HG02678 (cell line): ENCODE measurements around the gene SMPD2.
"Not testable (repeated sequence)": the region's sequence is repeated elsewhere in the genome, so short reads cannot be mapped to it uniquely, and the experiment has no call there.

Experiments used
- ATAC-seq: cut with Tn5 transposase; IDR thresholded peaks from one replicate; pipeline ENCODE4 v1.9.1; 2021; ENCODE audit warnings: mild to moderate bottlenecking, moderate library complexity; ENCODE audit not compliant: unreplicated experiment

The SMPD2 gene

DNA sequence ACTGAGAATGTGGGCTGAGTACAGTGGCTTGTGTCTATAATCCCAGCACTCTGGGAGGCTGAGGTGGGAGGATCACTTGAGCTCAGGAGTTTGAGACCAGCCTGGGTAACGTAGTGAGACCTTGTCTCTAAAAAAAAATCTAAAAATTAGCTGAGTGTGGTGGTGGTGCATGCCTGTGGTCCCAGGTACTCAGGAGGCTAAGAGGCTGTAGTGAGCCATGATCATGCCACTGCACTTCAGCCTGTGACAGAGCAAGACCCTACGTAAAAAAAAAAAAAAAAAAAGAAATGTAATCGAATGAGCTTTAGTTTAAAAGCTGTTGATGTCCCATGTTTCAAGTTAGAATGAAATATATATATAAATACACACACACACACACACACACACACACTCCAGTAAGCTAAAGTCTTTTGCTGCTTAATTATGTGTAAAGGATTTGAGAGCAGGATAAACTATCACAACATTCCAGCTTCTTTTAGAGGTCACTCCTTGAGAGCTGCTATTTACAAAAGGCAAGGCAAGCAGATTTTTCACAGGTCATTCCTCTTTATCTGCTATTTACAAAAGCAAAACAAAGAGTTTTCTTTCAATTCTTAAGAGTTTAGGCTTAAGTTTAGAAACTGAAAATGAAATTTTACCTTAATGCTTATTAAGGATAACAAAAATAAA, 19.8 kb downstream of the SMPD2 start:
- no peak for ATAC-seq

DNA sequence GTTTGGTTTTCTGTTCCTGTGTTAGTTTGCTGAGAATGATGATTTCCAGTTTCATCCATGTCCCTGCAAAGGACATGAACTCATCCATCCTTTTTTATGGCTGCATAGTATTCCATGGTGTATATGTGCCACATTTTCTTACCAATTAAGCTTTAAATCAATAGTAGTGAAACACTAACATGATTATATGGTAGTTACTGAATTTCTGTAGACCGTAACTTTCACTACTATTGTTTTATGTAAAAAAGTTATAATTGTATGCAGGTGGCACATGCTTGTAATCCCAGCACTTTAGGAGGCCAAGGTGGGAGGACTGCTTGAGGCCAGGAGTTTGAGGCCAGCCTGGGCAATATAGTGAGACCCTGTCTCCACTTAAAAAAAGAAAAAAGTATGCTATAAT, 20.7 kb downstream of the SMPD2 start:
- not testable (repeated sequence) for ATAC-seq

DNA sequence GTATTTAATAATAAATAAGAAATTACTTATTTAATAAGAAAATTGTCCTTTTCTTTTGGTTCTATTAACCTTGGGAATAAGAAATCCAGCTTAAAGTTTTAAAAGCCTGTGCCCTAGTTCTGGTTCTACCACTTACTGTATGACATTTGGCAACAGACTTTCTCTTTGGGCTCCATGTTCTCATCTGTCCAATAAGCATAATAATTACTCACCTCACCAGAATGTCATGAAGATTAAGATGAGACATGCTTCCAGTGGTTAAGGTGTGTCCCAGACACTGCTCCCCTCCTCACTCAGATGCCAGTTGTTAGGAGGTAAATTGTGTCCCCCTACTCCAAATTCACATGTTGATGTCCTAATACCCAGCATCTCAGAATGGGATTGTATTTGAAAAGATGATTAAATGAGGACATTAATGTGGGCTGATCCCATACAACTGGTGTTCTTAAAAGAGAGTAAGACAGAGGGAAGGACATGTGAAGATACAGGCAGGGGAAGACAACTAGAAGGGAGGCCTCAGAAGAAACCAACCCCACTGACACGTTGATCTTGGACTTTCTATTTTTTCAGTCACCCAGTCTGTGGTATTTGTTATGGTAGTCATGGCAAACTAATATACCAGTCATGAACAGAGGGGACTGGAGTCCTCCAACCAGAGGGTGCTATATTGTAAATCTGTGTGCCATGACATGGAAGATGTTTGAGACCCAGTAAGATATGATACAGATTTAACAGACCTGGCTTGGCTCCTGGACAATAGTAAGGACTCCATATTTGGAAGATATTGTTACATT, 21.4 kb downstream of the SMPD2 start:
- ATAC-seq: no peak

DNA sequence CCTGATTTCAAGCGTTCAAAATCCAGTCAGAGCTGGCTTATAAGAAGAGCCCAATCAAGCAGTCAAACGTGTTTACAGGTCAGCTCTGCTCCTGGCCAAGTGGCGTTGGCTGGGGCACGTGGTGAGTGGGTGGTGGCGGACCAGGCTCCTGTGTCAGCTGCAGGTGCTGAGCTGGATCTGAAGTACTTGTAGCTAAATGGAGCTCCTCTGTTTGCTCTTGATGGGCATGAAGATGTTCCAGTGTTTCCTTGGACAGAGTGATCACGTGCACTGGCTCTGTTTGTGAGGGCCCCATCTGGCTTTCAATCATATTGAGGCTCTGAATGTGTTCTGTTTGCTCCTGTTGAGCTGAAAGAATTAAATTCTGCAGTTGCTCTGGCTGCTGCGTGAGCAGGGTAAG, 25.2 kb downstream of the SMPD2 start:
- ATAC-seq: no peak

DNA sequence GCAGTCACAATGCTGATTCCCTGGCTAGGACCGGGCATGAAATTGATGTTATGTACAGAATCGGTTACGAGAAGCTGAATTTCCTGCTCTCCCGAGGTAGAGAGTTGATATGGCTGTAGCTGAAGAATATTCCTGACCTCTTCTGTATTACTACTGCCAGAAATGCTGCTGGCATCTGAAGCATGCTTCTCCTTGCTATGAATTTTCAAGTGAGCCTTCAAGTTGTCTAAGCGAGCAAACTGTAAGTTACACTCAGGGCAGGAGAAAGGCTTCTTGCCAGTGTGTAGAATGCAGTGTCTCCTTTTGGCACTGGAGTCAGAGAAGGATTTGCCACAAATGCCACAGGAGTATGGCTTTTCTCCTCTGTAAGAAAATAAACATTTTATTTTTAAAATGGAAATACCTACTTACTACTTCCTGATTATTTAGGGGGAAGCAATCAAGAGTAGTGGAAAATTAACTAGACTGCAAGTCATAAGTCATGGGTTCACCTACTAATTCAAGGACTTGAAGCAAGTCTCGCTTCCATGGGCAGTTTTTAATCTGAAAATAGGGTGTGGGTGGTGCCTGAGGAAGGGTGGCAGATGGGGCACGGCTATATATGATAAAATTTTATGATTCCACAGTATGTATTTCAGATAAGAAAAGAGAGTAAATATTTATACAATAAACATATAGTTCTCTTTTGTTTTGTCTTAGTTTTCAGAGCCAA, 25.8 kb downstream of the SMPD2 start:
- no peak for ATAC-seq

DNA sequence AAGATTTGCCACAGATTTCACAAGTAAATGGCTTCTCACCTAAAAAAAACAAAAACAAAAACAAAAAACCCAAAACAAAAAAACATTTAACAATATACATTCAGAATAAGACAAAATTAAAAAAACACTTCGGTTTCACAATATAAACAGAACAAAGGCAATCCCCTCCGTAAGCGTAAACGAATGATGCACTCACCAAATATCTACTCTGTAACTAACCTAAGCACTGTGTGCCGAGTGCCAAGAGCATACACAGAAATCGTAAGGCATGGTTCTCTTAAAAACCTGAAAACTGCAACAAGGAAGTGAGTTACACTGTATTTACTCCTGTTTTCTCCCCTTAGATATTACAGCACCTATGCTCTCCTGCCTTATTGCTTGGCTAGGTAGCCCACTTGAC, 27.2 kb downstream of the SMPD2 start:
- no peak for ATAC-seq

DNA sequence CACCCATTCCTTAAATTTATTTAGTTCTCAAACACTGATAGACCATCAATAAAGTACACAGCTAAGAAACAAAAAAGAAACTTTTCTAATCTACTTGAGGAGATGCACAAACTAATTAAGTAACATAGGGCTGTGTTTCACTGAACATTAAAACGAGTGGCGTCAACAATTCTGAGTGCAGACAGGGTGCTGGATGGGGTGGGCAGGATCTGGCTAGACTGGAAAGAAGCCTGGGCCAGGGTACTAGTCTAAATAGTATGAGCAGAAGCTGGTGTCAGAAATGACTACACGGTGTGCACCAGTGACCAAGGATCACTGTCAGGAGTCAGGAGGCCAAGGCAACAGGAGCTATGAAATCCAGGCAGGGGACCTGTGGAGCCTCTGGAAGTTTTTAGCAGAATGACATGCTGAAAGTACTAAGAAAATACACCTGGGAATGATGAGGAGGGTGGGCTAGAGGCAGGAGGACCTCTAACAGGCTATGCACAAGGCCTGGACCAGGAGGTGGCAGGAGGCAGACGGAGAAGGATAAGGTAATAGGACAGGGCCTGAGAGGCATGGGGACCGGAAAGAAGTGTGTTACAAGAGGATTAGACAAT, 29.2 kb downstream of the SMPD2 start:
- ATAC-seq: no peak

DNA sequence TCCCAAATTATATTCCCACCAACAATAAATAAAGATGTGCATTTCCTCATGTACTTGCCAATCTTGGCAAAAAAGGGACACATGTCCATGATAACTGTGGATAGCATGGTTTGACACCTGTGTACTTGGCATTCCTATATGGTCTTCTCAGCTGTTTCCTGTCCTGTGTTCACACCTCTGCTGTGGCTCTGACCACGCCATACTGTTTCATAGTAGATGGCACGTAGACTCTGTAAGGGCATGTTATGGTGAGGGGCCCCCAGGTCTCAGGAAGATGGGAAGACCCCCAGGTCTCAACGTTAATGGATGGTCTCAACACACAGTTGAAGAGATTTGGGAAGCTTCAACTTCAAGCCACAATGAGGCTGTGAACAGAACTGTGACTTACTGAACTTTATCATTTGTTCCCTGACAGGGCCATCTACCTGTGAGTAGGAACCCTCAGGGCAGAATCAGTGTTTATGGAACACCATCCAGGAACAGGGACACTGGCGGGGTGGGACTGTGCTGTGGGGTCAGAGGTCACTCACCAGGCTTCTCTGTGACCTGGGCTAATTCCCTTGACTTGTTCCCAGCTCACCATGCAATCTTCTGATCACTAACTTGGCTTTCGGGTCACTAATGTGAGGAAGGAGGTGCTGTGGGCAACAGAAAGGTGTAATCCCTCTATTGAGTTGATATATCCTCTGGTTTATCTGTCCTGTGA, 30.7 kb downstream of the SMPD2 start:
- ATAC-seq: no peak

DNA sequence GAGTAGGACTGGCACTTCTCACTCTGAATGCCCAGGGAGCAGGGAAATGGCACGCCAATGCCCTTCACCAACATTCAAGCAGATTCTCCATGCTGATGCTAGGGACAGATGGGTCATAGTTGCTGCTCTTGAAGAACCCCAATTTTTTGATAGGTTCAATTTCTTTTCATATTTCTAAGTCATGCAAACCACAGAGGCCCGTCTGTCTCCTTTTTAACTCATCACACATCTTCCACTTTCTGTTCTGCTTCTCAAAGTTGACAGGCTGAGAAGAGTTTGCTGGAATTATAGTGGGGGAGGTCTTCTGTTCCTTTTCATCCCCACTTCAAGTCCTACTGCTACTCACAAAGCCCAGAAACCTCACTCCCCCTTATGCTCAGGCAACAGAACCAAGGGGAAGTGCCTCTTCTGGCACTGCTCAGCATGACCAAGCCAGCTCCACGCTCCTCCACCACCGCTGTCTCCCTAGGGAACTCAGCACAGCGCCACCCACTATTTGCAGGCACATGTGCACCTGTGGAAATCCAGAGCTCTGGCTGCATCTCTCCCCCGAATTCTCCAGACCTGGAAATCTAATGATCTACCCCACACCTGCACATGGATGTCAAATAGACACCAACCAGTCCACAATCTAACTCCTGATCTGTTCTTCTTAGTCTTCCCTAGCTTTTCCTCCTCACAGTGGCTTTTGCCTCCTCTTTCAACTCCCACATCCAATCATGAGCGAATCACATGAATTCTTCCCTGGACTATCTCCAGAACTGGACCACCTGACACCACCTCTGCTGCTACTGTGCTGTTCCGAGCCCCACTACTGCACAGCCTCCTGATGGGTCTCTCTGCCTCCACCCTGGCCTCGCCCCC, 31.8 kb downstream of the SMPD2 start:
- ATAC-seq: peak; percentile 63

DNA sequence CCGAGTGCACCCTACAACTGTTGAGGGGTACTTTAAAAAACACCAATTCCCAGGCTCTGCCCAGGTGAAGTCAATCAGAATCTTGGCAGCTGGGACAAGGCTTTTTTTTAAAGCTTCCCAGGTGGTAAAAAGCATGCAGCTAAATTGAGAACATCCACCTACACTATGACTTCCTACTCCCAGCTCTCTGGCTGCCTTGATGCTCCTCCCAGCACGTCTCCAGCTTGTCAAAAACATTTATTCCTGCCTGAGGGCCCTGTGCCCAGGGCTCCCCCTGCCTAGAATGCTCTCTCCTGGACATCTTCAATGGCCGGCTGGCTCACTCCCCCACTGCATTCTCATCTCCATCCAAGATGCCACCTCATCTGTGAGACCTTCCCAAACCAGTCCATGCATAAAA, 32.6 kb downstream of the SMPD2 start:
- ATAC-seq: no peak

DNA sequence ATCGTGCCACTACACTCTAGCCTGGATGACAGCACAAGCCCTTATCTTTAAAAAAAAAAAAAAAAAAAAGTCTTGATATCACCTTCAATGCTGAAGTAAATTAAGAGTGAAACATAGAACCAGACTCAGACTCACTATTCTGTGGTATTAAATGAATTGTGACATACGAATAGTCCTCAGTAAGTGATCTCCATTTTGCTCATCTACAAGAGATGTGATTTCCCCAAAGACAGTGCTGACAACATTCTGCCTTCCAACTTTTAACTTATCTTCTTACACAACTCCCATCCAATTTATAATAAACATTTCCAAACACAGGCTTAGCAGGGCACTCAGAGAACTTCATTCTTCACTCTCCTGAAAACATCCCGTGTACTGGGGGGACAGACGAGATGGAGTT, 34.5 kb downstream of the SMPD2 start:
- no peak for ATAC-seq

DNA sequence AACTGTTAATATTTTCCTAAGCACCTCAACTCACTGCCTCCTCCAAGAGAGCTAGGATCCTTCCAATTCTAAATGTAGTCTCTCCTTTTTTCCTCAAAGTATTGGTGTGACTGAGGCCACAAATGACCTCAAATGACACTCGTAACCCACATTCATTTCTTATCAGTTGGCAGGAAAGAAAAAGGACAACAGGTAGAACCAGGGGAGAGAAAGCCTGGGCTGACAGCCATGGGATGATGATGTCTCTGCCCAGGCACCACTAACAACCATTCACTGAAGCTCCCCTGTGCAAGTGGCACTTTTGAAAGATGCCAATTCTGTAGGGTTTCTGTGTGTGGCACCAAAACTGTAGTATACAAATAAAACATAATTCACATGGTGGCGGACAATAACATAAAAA, 35.1 kb downstream of the SMPD2 start:
- no peak for ATAC-seq

DNA sequence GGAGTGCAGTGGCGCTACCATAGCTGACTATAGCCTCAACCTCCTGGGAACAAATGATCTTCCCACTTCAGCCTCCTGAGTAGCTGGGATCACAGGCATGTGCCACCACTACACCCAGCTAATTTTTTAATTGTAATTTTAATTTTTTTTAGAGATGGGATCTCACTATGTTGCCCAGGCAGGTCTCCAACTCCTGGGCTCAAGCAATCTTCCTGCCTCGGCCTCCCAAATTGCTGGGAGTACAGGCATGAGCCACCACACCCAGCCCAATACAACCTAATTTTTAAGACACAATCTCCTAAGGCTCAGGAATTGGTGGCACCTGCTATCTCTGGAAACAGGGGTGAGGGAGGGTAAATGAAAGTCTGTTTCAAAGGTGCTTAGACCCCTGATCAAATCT, 36.7 kb downstream of the SMPD2 start:
- no peak for ATAC-seq

DNA sequence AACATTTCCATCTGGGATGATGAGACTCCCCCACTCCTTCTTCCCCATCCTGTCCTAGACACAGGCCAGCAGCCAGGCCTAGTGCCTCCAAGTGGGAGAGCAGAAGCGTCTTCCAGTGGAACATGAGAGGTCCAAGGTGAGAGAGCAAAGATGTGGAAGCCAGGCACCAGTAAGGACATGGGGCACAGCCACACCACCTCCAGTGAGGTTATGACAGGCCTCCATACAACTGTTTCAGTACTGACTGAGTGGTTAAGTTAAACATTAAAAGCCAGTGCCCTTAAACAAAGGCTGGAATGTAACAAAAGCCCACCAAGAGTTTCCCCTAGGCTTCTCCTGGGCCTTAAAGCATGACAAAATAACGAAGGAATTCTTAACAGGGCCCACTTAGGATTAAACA, 37.2 kb downstream of the SMPD2 start:
- peak; percentile 75 for ATAC-seq

DNA sequence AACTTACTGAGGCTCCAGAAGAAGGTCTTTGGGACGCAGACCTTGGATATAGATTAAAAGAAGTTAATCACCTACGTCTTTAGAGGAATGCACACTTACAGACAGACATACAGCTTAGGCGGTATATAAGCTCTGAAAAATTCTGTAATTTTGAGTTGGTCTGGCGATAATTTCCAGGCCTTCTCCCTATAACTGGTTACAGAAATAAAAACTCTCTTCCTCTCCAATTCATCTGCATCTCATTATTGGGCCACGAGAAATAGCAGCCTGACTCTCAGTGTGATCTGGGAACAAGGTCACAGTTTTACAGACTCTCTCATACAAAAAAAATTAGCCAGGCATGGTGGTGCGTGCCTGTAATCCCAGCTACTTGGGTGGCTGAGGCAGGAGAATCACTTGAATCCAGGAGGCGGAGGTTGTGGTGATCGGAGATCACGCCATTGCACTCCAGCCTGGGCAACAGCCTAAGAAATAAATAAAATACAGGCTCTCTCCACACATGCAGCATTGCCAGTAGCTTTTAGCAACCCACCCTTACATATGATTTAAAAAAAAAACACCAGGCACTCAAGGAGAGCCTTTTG, 37.8 kb downstream of the SMPD2 start:
- ATAC-seq: no peak

DNA sequence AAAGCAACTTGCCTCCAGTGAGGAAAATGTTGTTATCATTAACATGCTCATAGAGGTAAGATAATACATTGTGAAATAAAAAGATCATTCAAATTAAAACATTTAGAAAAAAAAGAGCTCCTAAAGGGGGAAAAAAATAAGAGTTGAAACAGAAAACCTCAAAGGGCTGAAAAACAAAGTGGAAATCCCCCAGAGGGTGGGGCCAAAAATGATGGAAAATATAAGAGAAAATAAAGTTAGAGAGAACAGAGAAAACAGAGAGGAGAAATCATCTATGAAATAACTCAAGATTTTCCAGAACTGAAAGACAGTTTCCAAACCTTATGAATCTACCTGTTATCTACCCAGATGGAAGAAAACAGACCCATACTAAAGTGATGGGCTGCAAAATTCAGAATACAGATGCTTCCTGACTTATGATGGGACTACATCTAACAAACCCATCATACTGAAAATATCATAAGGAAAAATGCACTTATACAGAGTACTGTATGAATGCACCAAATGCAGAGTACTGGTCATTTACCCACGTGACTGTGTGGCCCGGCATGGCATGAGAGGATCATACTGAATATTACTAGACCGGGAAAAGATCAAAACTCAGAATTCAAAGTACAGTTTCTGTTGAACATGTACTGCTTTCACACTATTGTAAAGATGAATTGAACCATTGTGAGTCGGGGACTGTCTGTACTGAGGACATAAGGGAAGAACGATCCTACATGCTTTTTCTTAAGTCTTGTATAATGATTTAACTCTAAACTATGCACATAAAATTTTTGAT, 38.5 kb downstream of the SMPD2 start:
- no peak for ATAC-seq

DNA sequence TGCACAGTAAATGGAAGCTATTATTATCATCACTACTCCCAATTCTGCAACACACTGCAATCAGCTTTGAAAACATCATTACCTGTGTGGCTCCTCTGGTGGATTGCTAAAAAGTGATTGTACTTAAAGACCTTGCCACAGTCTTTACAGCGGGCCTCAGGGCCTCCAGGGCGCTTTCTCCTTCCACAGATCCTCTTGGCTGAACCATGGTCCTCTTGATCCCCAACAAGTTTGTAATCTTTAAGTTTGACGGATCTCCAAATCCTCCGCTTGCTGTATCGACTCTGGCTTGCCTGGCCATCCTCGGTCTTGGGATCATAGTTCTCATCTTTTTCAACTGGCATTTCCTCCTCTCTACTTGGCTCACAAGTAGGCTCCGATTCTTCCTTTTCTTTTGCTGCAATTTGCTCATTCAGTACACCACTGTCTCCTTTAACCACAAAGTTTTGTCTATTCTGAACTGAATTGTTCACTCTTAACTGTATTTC, 40.5 kb downstream of the SMPD2 start:
- ATAC-seq: no peak

DNA sequence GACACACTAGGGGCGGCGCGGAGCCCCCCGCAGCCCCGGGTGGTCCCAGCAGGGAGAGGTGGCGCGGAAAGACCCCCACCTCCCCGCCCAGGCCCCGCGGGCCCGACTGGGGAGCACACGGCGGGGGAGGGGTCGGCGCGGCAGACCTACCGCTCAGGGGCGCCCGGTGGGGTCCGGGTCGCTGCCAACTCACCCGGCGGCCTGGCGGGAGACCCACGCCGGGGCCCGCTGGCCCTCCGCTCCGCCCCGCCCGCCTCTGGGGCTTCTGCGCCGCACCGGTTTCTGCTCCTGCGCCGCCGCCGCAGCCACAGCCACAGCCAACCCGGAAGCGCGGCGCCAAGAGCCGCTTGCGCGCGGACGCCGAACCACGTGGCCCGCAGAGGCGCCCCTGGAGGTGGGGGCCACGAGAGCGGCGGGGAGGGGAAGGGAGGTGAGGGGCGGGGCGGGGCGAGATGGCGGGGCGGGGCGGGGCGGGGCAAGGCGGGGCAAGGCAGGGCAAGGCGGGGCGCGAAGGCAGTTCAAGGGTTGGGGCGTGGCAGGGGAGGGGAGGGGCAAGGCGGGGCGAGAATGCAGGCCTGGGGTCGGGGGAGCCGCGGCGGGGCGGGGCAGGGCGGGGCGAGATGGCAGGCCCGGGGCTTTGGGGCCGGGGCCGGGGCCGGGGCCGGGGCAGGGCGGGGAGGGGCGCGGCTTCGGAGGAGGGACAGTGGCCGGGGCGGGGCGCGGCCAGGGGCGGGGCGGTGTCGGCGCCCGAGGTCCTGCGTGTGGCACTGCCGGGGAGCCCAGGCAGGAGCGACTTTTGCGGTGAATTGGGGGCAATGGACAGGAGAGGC, 42.6 kb downstream of the SMPD2 start, which contains the start of gene ZBTB24:
Gene ZBTB24, minus strand, starts transcription at position 315 of the 830 bp plus-strand sequence. CDS start 1,193 bp downstream, outside the sequence.
- peak; percentile 92 for ATAC-seq
